ENCODE measurements around the gene PLEKHG3.
A peak's percentile ranks its signal among the peaks of the same experiment; 100 is the strongest.

The PLEKHG3 gene

DNA sequence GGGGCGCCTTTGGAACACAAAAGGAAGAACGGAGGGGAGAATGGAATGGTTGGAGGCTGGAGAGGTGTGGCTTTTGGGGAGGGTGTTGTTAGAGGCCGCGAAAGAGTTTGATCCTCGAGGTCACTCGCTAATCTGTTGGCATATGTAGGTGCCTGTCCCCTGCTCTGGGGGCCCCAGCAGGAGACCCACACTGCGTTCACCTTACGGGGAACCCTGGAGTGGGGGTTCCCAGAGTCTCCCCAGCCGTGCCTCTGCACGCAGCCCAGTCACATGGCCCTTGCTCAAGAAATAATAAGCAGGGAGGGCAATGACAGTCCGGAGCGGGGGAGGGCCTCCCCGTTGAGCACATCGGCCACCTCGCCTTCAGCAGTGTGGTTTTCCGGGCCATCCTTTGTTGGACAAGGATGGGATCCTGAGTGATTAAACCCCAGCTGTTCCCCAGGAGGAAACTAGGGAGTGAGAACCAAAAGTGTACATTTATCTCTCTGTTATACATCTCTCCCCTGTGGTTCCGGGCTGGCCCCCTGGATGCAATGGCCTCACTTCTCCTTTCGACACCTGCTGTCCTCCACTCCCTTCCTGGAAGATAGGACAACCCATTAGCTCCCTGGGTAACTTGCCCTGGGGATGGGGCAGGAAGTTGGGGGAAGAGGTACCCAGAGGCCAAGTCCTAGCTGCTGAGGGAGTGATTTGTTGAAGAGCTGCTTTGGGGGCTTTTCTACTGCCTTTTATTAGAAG lies 1.3 kb downstream of the PLEKHG3 start:
- no peak for TF ChIP-seq CTCF (IDR thresholded peaks at IDR 0.05; ENCODE audit: control insufficient read depth, extremely low read depth, insufficient read depth)
- no peak for DNase-seq (ENCODE audit: low read depth)
- peak overlapping the region; percentile 90 for H3K4me3 ChIP-seq (ENCODE audit: low read depth, low read length)

DNA sequence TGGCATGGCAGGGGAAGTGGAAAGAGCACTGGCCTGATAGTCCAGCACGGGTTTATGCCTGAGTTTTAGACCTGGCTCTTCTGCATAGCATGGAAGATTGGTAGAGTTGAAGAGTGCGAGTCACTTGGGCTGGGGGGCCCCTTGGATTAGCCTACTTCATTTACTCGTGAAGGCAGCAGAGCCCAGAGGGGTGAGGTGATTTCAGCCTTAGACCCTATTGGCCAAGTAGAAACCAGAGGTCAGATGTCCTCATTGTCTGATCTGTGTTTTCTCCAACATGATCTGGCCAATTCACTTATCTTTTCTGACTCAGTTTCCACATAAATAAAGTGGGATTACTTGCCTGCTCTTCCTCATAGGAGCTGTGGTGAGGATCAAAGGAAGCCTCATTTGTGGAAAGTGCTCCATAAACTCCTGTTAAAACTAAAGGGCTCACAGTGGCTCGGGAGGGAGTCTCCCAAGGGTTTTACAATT lies 1.9 kb downstream of the PLEKHG3 start:
- TF ChIP-seq CTCF (IDR thresholded peaks at IDR 0.05; ENCODE audit: control insufficient read depth, extremely low read depth, insufficient read depth): no peak
- DNase-seq (ENCODE audit: low read depth): no peak
- H3K4me3 ChIP-seq (ENCODE audit: low read depth, low read length): peak overlapping the region; percentile 90; the same call in 1 of the 2 replicates

DNA sequence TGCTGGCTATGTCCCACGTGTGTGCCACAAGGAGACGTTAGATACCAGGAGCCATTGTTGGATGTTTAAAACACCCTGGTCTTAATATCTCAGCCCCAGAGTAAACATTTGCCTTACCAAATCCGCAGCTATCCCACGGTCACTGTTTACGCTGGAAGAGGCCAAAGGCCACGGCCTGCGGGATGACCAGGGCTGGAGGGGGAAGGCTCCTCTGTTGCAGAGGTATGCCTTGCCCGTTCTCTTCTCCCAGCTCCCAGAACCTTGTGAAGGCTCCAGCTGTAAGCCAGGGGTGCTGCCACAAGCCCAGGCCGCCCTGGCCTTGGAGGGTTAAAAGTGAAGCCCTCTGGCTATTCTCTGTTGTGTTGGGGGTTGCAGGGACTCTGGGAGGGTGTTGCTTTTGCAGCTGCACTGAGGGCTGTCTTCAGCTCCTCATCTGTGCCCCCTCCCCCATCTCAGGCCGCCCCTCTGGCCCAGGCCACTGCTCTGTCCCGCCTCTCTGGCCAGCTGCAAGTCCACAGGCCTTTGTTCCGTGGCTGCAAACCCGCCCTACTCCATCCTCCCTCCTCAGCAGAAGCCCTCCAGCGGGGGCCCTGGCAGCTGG lies 2.5 kb downstream of the PLEKHG3 start:
- DNase-seq (ENCODE audit: low read depth): no peak
- H3K4me3 ChIP-seq (ENCODE audit: low read depth, low read length): no peak overlapping the region
- TF ChIP-seq CTCF (IDR thresholded peaks at IDR 0.05; ENCODE audit: control insufficient read depth, extremely low read depth, insufficient read depth): no peak

DNA sequence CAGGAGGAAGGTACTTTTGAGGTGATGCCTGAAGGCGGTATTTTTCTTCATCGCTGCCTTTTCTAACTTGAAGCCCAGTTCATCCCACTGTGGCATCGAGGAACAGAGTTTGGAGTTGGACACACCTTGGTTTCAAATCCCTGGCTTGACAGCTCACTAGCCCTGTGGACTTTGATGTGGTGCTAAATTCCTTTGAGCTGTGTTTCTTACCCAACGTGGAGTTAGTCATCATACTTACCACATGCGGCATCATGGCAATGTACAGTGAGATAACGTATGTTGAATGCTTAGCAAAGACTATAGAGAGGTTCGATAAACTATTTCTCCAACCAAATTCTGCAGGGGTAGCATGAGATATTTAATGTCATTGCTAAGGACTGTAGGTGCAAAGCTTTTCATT lies 3.4 kb downstream of the PLEKHG3 start:
- H3K4me3 ChIP-seq (ENCODE audit: low read depth, low read length): no peak overlapping the region
- DNase-seq (ENCODE audit: low read depth): no peak
- no peak for TF ChIP-seq CTCF (IDR thresholded peaks at IDR 0.05; ENCODE audit: control insufficient read depth, extremely low read depth, insufficient read depth)

DNA sequence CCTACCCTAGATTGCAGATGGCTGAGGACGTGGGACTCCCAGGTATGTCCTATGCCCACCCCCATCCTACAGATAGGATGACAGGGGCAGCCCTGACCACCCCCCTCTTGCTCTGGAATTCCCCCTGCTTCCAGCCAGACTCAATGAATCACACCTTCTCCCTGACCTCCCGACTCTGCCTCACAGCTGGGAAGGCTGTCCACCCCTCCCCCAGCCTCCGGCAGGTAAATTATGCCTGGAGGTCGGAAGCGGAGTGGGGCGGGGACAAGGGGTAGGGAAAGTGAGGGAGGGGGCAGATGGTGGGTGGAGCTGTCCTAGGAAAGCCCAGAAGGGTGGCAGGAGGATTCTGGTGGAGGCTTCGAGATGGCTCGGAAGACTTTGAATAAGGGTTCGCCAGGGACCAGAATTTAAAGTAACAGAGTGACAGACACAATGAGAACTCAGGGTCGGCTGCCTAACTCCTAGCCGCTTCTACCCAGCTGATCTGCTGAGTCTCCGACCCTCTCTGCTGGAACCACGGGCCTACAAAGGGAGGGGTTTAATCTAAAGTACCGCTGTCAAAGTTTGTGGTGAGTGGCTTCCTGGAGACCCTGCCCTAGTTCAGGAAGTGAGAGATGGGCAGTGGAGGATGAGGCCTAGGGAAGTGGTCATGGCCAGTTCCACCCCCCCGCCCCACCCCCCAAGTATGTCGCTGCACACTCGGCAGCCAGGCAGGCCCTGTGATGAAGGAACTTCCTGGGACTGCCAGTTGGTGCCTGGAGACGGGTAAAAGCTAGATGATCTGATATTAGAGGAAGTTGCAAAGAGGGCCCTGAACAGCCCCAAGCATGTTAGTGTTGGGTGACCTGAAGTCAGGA lies 4.2 kb downstream of the PLEKHG3 start:
- no peak overlapping the region for H3K4me3 ChIP-seq (ENCODE audit: low read depth, low read length)
- no peak for DNase-seq (ENCODE audit: low read depth)
- no peak for TF ChIP-seq CTCF (IDR thresholded peaks at IDR 0.05; ENCODE audit: control insufficient read depth, extremely low read depth, insufficient read depth)

GRCh38 chr14:64709126-64709525 lies 4.9 kb downstream of the PLEKHG3 start:
- TF ChIP-seq CTCF (IDR thresholded peaks at IDR 0.05; ENCODE audit: control insufficient read depth, extremely low read depth, insufficient read depth): no peak
- no peak overlapping the region for H3K4me3 ChIP-seq (ENCODE audit: low read depth, low read length)
- no peak for DNase-seq (ENCODE audit: low read depth)

Measured in LNCaP clone FGC (cell line).